NT2/D1 (cell line): ENCODE data around the gene AKAP14.

Experiments used
- SUZ12 ChIP-seq: IDR thresholded peaks from 2 replicates; pipeline ENCODE4 v1.6.1; 2011; ENCODE audit not compliant: insufficient read length, insufficient read depth; ENCODE audit errors: extremely low read depth
- YY1 ChIP-seq: IDR thresholded peaks from 2 replicates; pipeline ENCODE4 v1.6.1; 2011; ENCODE audit not compliant: insufficient read length, insufficient read depth
- ZNF274 ChIP-seq: IDR thresholded peaks from 2 replicates; pipeline ENCODE4 v1.6.1; 2011; ENCODE audit warnings: mild to moderate bottlenecking, low read depth, low read length

DNA sequence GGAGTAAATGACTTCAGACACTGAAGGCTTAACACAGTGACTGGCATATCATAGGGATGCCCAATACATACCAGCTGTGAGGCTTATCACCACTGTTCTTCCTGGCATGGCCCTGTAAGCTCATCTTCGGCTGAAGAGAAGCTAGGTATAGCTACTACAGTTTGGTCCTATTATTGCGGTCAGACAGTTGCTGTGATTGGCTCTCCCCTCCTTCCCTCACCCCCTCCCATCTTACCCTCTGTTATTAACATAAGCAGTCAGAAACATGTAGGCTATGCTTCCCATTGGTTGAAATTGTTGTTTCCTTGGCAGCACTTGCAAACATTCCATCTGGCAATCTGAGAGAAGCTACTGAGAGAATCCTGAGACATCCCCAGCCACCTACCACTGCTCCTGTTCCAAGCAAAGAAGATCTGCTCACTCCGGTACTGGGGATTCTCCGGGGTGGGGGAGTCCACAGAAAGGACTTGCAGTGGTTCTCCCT is at the start of gene AKAP14:
- TF ChIP-seq ZNF274 = no peak
- TF ChIP-seq YY1 = no peak
- TF ChIP-seq SUZ12 = no peak
